C4-2B (cell line): ENCODE measurements around the gene ZSWIM5.
"Not testable (repeated sequence)": the region's sequence is repeated elsewhere in the genome, so short reads cannot be mapped to it uniquely, and the experiment has no call there.

Experiments used
- ZFX ChIP-seq: fragments of 450-650 bp; IDR thresholded peaks from 2 replicates; pipeline ENCODE4 v1.6.1; 2017
- TF ChIP-seq, protein P1 (sequence below): fragments of 450-650 bp; conservative IDR thresholded peaks from 2 replicates; pipeline ENCODE4 v1.5.1; 2017; ENCODE audit warnings: mild to moderate bottlenecking

- TF ChIP-seq, protein P1, sequence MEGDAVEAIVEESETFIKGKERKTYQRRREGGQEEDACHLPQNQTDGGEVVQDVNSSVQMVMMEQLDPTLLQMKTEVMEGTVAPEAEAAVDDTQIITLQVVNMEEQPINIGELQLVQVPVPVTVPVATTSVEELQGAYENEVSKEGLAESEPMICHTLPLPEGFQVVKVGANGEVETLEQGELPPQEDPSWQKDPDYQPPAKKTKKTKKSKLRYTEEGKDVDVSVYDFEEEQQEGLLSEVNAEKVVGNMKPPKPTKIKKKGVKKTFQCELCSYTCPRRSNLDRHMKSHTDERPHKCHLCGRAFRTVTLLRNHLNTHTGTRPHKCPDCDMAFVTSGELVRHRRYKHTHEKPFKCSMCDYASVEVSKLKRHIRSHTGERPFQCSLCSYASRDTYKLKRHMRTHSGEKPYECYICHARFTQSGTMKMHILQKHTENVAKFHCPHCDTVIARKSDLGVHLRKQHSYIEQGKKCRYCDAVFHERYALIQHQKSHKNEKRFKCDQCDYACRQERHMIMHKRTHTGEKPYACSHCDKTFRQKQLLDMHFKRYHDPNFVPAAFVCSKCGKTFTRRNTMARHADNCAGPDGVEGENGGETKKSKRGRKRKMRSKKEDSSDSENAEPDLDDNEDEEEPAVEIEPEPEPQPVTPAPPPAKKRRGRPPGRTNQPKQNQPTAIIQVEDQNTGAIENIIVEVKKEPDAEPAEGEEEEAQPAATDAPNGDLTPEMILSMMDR: not testable (repeated sequence)
- not testable (repeated sequence) for TF ChIP-seq ZFX
Observed at GRCh38 chr1:45223710-45224109, 17.3 kb upstream of the ZSWIM5 start.
